Peyer's patch (tissue), 4 donors: ENCODE measurements around the gene NRTN.

Experiments
- CTCF ChIP-seq, 6 experiments: fragments of 450-650 bp in 4 of 6; fragments of 200-600 bp in 2 of 6; sonication (generic) in 1 of 6; IDR thresholded peaks; one replicate each; pipeline ENCODE4 v1.5.1; 2017 to 2019; ENCODE audit warnings: antibody characterized with exemption in 6 of 6, mild to moderate bottlenecking in 3 of 6, moderate library complexity in 1 of 6
- POLR2A ChIP-seq, 2 donors: fragments of 450-650 bp; IDR thresholded peaks; one replicate each; pipeline ENCODE4 v1.5.1; 2017; ENCODE audit warnings: antibody characterized with exemption in 2 of 2, mild to moderate bottlenecking in 2 of 2, moderate library complexity in 2 of 2

GRCh38 chr19:5864725-5865486 is 60.0 kb downstream of the NRTN start:
- peak in 4 of 6 experiments; percentile 12 to 23 (median 14) for TF ChIP-seq CTCF (IDR thresholded peaks at IDR 0.05)
- TF ChIP-seq POLR2A (IDR thresholded peaks at IDR 0.05), result no peak
